GM18498 (cell line): ENCODE measurements around the gene DTWD2.
"Not testable (repeated sequence)": the region's sequence is repeated elsewhere in the genome, so short reads cannot be mapped to it uniquely, and the experiment has no call there.

ENCODE experiments used
- ATAC-seq: cut with Tn5 transposase; IDR thresholded peaks from one replicate; pipeline ENCODE4 v1.9.1; 2021; ENCODE audit warnings: mild to moderate bottlenecking, moderate library complexity; ENCODE audit not compliant: unreplicated experiment

DTWD2 gene

DNA sequence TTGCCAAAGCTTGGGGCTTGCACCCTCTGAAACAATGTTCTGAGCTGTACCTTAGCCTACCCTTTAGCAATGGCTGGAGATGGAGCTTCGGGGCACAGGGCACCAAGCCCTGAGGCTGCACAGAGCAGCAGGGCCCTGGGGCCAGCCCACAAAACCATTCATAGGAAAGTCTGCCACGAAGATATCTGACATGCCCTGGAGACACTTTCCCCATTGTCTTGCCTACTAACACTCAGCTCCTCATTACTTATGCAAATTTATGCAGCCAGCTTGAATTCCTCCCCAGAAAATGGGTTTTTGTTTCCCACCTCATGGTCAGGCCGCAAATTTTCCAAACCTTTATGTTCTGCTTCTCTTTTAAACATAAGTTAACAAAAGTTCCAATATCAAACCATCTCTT lies 105.7 kb downstream of the DTWD2 start:
- ATAC-seq, result no peak

DNA sequence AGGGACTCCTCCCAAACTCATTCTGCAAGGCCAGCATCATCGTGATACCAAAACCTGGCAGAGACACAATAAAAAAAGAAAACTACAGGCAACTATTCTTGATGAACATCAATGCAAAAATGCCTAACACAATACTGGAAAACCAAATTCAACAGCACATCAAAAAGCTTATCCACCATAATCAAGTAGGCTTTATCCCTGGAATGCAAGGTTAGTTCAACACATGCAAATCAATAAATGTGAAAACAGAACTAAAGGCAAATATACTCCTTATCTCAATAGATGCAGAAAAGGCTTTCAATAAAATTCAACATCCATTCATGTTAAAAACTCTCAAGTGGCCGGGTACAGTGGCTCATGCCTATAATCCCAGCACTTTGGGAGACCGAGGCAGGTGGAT lies 111.5 kb downstream of the DTWD2 start:
- ATAC-seq, result not testable (repeated sequence)

DNA sequence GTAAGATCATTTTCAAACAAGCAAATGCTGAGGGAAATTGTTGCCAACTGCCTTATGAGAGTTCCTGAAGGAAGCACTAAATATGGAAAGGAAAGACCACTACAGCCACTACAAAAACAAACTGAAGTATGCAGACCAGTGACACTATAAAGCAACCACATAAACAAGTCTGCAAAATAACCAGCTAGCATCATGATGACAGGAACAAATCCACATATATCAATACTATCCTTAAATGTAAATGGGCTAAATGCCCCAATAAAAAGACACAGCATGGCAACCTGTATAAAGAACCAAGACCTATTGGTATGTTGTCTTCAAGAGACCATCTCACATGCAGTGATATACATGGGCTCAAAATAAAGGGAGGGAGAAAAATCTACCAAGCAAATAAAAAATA lies 113.2 kb downstream of the DTWD2 start:
- no peak for ATAC-seq

DNA sequence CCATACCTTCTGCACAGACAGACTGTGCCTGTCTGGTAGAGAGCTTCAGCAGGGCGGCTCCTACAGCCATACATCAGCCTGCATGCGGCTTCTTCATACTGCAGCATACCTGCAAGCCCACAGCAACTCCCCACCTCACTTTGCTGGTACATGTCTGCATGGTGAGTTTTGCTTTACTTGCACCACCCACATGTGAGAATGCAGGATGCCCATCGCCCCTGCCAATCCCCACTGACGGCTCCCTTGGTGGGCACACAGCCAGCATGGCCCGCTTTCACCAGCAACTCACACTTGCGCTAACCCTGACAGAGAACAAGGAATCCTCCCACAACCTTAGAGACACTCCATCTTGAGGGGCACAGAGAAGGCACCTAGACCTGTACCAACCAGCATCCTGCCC lies 114.9 kb downstream of the DTWD2 start:
- ATAC-seq, result no peak

DNA sequence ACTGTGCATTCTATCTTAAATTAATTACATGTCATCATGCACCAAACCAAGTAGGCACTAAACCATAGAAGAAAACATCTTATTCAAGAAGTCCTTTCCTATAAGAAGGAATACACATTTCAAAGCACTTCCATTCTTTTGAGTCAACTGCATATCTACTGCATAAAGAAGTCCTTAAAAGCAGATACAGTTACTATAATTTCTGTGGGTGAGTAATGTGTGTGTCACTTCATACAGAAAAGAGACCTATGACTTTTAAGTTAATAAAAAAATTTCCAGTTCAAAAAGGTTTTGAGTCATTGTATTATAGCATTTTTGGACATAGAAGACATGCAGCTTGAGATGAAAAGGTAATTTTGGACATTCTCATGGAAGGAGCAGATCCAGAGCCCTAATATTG lies 125.0 kb downstream of the DTWD2 start:
- ATAC-seq, result no peak

DNA sequence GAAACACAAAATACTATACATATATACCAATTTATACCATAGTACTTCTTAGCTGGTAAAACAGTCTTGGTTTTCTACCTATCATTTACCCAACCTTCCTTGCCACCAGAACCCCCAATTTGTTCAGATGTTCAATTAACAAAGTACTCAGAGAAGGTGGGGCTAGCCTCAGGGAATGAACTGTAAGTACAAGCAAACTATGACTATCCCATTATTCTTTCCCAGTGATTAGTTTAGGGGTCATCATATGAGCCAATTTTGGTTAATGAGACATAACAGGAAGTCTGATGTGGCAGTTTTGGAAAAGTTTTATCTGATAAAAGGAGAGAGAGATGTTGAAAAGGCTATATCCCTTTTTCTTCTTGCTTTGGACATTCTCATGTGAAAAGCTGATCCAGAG lies 125.8 kb downstream of the DTWD2 start:
- no peak for ATAC-seq

DNA sequence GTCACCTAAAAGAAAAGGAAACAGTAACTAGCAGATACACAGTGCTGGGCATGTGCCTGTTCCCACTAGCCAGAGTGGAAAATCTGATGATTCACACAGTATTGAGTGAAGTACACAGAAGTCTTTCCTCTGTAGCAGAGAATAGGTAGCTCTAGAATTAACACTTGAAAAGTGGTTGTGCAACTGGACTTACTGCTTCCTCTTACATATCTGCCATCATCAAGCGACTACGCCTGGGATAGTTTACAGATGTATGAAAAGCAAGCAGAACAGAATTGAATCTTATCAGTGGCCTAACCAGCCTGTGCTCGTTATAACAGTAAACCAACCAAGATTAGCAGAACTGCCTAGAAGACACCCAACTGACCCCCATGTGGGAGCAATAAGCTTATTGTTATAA lies 130.6 kb downstream of the DTWD2 start:
- no peak for ATAC-seq

DNA sequence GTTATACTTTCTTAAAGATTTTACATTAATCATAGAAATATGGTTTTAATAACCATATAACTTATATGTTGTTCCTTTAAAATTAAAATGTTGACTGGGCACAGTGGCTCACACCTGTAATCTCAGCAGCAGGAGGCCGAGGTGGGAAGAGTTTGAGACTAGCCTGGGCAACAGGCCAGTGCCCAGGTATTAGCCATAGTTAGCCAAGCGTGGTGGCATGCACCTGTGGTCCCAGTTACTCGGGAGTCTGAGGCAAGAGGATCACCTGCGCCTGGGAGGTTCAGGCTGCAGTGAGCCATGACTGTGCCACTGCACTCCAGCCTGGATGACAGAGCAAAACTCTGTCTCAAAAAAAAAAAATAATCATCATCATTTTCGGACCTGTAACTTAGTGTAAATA lies 133.5 kb downstream of the DTWD2 start:
- ATAC-seq, result no peak

DNA sequence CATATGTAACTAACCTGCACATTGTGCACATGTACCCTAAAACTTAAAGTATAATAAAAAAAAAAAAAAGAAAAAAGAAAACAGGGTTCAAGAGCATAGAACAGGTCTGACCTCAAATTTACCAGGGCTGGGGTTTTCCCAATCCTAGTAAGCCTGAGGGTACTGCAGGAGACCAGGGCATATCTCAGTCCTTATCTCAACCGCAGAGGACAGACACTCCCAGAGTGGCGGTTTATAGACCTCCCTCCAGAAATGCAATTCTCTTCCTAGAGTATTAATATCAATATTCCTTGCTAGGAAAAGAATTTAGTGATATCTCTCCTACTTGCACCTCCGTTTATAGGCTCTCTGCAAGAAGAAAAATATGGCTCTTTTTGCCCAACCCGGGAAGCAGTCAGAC lies 136.6 kb downstream of the DTWD2 start:
- not testable (repeated sequence) for ATAC-seq

DNA sequence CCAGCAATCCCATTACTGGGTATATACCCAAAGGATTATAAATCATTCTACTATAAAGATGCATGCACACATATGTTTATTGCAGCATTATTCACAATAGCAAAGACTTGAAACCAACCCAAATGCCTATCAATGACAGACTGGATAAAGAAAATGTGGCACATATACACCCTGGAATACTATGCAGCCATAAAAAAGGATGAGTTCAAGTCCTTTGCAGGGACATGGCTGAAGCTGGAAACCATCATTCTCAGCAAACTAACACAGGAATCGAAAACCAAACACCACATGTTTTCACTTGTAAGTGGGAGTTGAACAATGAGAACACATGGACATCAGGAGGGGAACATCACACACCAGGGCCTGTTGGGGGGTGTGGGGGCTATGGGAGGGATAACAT lies 138.8 kb downstream of the DTWD2 start:
- ATAC-seq, result not testable (repeated sequence)

DNA sequence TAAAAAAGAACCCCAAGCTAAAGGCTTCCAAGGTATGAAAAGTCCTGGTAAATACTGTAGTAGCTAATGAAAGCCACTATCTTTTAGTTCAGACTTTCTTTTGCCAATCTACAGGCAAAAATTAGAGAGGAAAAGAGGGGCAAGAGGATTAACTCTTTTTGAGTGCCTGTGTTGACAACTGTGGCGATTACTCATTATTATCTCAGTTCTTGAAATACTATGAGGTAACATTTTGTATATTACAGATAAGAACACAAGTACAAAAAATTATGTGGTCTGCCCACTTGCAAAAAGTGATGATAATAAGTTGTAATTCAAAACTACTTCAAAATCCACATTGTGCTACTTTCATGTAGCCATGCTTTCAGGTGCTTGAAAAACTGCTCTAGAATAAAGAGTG lies 144.0 kb downstream of the DTWD2 start:
- no peak for ATAC-seq

DNA sequence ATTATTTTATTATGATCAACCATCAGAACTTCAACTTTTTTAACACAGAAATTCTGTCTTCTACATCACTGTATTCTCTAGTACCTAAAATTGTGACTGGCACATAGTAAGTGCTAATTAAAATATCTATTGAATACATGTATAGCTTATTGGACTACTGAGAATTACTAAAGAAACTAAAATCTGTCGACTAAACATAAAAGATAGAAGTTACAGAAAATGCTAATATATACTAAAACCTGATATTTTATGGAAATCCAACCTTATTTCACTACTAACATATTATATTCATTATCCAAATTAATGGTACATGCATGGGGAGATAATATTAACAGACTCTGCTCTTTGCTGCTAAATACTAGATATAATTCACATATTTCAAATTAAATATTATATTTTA lies 153.6 kb downstream of the DTWD2 start:
- ATAC-seq, result no peak

DNA sequence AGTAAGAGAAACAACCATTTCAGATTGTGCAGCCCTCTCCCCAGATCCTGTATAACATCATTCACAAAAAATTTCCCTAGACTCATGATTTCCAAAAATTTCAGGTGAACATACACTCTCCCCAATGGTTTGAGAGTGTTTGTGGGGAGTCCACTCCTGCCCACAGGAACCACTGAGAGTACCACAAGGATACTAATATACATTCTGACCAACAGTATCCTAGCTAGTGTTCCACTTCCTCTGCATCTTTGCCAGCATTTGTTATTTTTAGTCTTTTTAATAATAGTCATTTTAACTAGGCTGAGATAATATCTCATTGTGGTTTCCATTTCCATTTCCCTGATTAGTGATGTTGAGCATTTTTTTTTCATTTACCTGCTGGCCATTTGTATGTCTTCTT lies 155.4 kb downstream of the DTWD2 start:
- ATAC-seq, result no peak

DNA sequence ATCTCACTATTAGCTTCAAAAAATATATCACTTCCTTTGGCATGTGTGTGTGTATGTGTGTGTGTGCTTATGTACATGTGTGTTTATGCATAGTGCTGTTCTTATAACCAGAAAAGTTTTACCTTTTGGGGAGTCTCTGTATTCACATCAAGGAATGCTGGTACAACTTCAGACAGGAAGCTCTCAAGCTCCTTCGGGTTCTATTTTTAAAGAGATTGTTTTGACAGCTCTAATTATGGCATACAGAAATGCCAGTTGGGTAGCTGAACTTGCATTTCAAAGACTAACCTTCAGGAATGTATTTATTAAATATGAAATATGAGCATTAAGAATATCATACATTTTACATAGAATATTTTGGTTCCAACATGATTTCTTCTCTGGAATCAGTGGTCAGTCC lies 163.1 kb downstream of the DTWD2 start:
- no peak for ATAC-seq

DNA sequence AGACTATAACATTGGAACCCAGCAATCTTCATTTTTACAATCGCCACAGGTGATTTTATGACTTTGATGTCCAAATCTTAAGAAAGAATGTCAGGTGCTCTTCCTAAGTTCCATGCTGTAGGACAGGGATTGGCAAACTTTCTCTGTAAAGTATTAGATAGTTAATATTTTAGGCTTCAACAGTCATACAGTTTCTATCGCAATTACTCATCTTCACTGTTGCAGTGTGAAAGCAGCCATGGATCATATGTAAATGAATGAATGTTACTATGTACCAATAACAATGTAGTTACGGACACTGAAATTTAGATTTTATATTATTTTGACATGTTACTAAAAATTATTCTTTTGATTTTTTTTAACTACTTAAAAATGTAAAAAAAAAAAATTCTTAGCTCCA lies 169.7 kb downstream of the DTWD2 start:
- no peak for ATAC-seq

DNA sequence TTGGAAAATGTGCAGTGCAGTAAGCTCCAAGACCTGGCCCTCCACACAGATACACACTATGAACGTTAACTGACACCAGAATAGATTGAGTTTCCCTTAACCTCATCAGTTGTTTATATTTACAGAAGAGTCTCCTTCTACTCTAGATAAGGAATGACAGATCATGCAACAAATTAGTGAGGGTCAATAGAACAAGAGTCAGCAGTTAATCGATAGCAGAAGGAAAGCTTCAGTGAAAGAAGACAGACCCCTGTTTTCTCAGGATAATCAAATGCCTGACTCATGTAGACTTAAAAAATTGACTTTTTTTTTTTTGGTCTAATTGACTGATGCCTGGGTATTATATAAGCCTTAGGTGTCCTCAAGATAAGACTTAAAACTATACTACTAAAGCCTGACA lies 179.9 kb downstream of the DTWD2 start:
- ATAC-seq, result no peak

DNA sequence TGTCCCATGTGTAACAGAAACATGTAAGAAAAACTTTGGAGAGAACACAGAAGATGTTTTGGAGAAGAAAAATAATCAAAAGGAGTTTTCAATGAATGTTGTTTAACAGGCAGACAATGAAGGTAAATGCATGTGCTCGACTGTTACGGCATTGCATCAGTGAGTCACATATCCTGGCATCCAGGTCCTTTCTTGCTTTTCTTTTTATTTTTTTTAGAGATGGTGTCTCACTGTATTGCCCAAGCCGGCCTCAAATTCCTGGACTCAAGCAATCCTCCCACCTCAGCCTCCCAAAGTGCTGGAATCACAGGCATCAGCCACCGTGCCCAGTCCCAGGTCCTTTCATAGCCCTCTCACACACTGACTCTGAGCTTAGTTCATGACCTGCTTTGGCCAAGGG lies 181.8 kb downstream of the DTWD2 start:
- ATAC-seq, result no peak

DNA sequence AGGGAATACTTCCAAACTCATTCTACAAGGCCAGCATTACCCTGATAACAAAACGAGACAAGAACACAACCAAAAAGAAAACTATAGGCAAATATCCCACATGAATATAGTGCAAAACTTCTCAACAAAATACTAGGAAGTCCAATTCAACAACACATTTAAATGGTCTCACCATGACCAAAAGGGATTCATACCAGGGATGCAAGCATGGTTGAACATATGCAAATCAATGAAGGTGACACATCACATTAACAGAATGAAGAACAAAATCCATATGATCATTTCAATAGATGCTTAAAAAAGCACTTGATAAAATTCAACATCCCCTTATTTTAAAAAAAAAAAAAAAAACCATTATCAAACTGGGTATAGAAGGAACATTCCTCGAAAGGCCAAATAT lies 186.0 kb downstream of the DTWD2 start:
- ATAC-seq, result no peak

DNA sequence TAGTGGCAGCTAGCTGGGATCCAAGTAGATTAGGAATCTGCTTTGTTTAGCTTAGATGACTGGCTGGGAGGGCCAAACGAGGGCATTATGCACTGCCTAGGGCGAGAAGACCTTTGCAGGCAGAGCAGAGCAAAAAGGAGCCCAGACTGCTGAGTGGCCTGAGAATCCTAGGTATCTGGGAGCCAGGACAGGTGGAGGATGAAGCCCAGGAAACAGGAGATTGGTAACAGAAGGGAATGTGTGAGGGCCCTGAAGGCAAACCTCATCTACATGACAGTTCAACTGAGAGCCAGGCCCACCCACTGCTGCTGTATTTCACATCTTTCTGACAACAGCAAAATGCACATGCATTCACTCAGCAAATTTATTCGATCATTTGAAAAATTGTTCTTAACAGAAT lies 192.3 kb downstream of the DTWD2 start:
- ATAC-seq, result no peak

DNA sequence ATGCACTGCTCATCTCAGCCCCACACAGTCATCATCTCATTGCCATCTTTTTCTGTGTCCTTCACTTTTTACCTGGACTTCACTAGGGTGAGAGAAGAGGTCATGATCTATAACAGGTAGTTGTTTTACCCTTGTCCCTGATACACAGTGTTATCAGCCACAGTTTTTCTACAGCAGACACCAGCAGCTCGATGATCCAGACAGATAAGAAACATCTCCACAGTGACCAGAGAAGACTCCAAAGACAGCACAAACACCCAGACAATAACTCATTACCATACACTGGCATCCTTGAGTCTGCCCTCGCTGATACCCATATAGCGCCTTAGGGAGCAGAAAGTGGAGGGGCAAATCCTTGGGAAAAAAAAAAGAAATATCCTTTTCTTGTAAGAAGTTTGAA lies 194.1 kb downstream of the DTWD2 start:
- ATAC-seq, result no peak

DNA sequence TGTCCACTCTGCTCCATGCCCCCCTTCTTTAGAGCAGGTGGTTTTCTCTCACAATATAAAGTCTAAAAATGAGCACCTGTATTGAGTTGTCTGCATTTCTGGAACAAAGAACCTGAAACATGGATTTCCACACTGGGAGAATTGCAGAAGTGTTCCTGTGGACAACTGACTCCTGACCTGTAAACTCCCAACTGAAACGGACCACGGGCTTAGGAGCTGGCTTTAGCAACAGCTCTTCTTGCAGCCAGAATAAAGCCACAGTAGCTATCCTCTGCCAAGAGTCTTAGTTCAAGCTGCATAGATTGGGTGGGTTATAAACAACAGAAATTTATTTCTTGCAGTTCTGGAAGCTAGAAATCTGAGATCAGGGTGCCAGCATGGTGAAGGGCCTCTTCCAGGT lies 194.7 kb downstream of the DTWD2 start:
- ATAC-seq, result no peak

DNA sequence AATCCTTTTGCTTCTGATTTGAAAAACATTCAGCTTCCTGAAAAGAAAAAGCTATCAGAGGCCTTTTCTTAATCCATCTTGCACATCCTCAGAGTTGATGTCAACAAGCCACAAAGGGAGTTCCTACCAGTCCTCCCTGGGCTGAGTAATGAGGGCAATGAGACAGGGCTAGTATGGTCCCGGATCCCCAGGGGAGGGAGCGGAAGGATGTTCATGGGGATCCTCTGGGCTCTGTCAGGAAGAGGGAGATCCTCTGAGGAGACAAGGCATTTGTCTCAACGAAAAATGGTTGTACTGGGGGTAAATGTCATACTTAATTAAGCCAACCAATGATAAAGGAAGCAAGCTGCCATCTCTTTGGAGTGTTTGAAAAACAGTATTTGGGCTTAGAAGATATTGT lies 195.3 kb downstream of the DTWD2 start:
- no peak for ATAC-seq

DNA sequence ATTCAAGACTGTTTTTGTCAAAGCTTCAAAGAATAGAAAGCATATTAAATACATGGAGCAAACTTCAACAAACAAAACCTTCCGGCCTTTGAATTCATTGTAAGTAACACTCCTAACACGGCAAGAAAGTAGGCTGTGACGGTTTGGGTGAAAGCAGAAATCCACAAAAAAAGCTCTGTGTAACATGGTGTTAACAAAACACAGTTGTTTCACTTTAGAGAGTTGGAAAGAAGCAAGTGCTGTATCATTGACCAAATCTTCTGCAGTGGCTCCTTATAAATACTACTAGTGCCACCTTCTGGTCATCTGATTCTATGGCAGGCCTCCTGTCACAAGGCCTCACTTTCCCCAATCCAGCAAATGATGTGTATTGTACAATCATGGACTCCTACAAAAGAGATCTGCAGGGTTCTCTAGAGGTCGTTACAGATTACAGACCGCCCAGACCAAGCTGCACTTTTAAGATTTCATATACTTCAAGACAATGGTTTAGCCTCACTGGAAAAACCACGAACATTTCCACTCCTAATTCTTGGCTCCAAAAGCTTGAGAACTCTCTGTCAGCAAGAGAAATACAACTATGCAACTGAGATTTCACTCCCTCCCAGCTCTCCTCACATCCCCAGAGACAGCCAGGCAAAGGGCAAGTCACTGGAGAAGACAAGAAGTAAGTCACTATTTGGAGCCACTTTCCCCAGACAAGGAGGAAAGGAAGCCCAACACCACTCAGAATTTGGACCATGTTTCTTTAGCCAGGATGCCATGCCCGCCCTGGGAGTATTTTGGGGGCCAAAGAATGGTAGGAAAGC lies 196.2 kb downstream of the DTWD2 start:
- ATAC-seq, result peak; percentile 93
